ENCODE measurements around the gene HNF1B. TPM values are rescaled to one million over a fixed set of nuclear protein-coding genes. Genes with fewer than 3 reads are reported as not detected.

Gene HNF1B
- polyA plus RNA-seq, 1 of the 3 experiments (the other 2 are of a cell fraction), result not detected

DNA sequence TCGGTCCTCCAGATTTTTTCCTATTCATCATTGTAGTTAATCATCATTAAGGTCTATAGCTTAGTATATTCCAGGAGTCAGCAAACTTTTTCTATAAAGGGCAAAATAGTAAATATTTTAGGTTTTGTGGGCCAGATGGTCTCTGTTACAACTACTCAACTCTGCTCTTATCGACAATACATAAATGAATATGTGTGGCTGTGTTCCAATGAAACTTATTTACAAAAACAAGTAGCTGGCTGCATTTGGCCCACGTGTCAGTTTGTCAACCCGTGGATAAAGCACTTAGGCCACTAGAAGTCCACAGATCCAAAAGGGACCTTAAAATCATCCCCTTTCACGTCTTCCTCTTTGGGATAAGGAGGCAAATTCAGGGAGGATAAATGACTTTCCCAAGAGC, 5.4 kb upstream of the HNF1B start:
- WGBS (ENCODE audit: low lambda C conversion rate), result 79% methylated on average over 5 of the region's 5 CpGs
- POLR2A ChIA-PET, result no interaction called here
- Histone ChIP-seq H3K9ac (no peak overlapping the region), H3K9me3 (no peaks in the 10 kb centered on the region), H4K20me1 (ENCODE audit: insufficient read depth) (no peaks in the 10 kb centered on the region), H3K27ac (ENCODE audit: low read depth in 2 of 2, low read length in 1 of 2) (no peak overlapping the region), H3K36me3 (replicated peaks in 1 of 2; ENCODE audit: control insufficient read depth in 1 of 2, insufficient read depth in 2 of 2, low read length in 1 of 2) (no peaks in the 10 kb centered on the region), H3F3A (replicated peaks; ENCODE audit: insufficient read depth) (peaks cover 6% of the 10 kb centered on the region), H3K4me1 (ENCODE audit: control insufficient read depth in 1 of 2, insufficient read depth in 2 of 2, low read depth in 1 of 2, low read length in 1 of 2) (peaks cover 0 to 13% of the 10 kb centered on the region in 2 experiments; a peak in 1 of 4 replicates), H3K4me2 (no peak overlapping the region), H3K4me3 (ENCODE audit: low read depth in 2 of 2, low read length in 1 of 2) (no peak overlapping the region), H3K27me3 (ENCODE audit: insufficient read depth) (peaks cover 11% of the 10 kb centered on the region), H3K79me2 (ENCODE audit: insufficient read depth) (no peaks in the 10 kb centered on the region), H3K9me2 (no peaks in the 10 kb centered on the region), H2AFZ (ENCODE audit: low read depth) (no peak overlapping the region)
- DNase-seq, result no peak
- CTCF ChIA-PET, result interaction anchor here (1.2 kb wide), 1 partner anchor 31 kb away, joined by 3 read pairs; no protein-coding TSS in a partner anchor
- TF ChIP-seq TAF1 (IDR thresholded peaks at IDR 0.05; ENCODE audit: borderline replicate concordance, low read depth, low read length) (no peak), POLR2AphosphoS5 (IDR thresholded peaks at IDR 0.05; ENCODE audit: low read depth, low read length) (no peak), MEF2A (IDR thresholded peaks at IDR 0.05; ENCODE audit: borderline replicate concordance, low read depth) (no peak), SIN3A (IDR thresholded peaks at IDR 0.05; ENCODE audit: borderline replicate concordance, low read depth, low read length) (no peak), FOSL2 (IDR thresholded peaks at IDR 0.05; ENCODE audit: borderline replicate concordance, low read depth) (no peak), JUND (IDR thresholded peaks at IDR 0.05) (no peak), ELF1 (IDR thresholded peaks at IDR 0.05) (no peak), MXI1 (IDR thresholded peaks at IDR 0.05; ENCODE audit: low read depth, low read length) (no peak)

DNA sequence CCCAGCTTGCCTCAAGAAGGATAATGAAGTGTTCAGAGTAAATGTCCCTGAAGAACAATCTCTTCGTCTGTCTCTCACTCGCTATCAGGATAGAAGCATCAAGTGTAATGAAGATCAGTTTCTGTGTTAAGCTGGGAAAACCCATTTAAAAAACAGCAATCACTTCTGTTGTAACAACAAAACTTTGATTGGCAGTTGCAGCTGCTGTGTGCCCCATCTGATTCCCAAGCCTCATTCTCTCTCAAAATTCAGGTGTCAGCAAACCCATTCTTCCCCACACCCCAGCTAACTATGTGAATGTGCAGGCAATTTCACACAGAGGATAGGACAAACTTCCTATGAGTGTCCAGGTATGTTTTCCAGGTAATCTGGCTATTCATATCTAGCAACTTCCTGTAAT, 2.4 kb upstream of the HNF1B start:
- Histone ChIP-seq H3K27ac (ENCODE audit: low read depth in 2 of 2, low read length in 1 of 2) (no peak overlapping the region), H2AFZ (ENCODE audit: low read depth) (no peak overlapping the region), H3K27me3 (ENCODE audit: insufficient read depth) (peaks cover 31% of the 10 kb centered on the region), H3K9me3 (no peaks in the 10 kb centered on the region), H3K4me2 (no peak overlapping the region), H3K4me1 (ENCODE audit: control insufficient read depth in 1 of 2, insufficient read depth in 2 of 2, low read depth in 1 of 2, low read length in 1 of 2) (peaks cover 1 to 6% of the 10 kb centered on the region in 2 experiments; a peak in 2 of 4 replicates), H3F3A (replicated peaks; ENCODE audit: insufficient read depth) (no peaks in the 10 kb centered on the region), H3K79me2 (ENCODE audit: insufficient read depth) (no peaks in the 10 kb centered on the region), H3K4me3 (ENCODE audit: low read depth in 2 of 2, low read length in 1 of 2) (no peak overlapping the region), H3K36me3 (replicated peaks in 1 of 2; ENCODE audit: control insufficient read depth in 1 of 2, insufficient read depth in 2 of 2, low read length in 1 of 2) (no peaks in the 10 kb centered on the region), H3K9me2 (no peaks in the 10 kb centered on the region), H3K9ac (no peak overlapping the region), H4K20me1 (ENCODE audit: insufficient read depth) (no peaks in the 10 kb centered on the region)
- DNase-seq, result no peak
- POLR2A ChIA-PET, result no interaction called here
- CTCF ChIA-PET, result interaction anchor here (0.7 to 1.4 kb wide), 3 partner anchors 9 to 69 kb away, joined by 3 to 5 read pairs (median 3); no protein-coding TSS in a partner anchor
- 44% methylated on average over 2 of the region's 2 CpGs for WGBS (ENCODE audit: low lambda C conversion rate)
- TF ChIP-seq FOSL2 (IDR thresholded peaks at IDR 0.05; ENCODE audit: borderline replicate concordance, low read depth) (no peak), ELF1 (IDR thresholded peaks at IDR 0.05) (no peak), TEAD4 (IDR thresholded peaks at IDR 0.05; ENCODE audit: borderline replicate concordance, insufficient read depth) (no peak), CHD2 (IDR thresholded peaks at IDR 0.05; ENCODE audit: low read length, partially characterized antibody) (no peak), RFX5 (IDR thresholded peaks at IDR 0.05; ENCODE audit: low read length) (no peak), MXI1 (IDR thresholded peaks at IDR 0.05; ENCODE audit: low read depth, low read length) (no peak), RXRA (IDR thresholded peaks at IDR 0.05; ENCODE audit: borderline replicate concordance, low read depth) (no peak), FOXM1 (IDR thresholded peaks at IDR 0.05; ENCODE audit: low read depth) (no peak), POLR2AphosphoS5 (IDR thresholded peaks at IDR 0.05; ENCODE audit: low read depth, low read length) (no peak), EP300 (IDR thresholded peaks at IDR 0.05; ENCODE audit: borderline replicate concordance in 1 of 2, low read depth in 1 of 2, low read length in 1 of 2) (no peak), GABPA (IDR thresholded peaks at IDR 0.05; ENCODE audit: low read depth) (no peak), SMC3 (IDR thresholded peaks at IDR 0.05; ENCODE audit: low read depth, low read length) (no peak)
- TF ChIP-seq, protein P1, sequence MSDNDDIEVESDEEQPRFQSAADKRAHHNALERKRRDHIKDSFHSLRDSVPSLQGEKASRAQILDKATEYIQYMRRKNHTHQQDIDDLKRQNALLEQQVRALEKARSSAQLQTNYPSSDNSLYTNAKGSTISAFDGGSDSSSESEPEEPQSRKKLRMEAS (IDR thresholded peaks at IDR 0.05; ENCODE audit: low read depth), result no peak
- TF ChIP-seq, protein P2, sequence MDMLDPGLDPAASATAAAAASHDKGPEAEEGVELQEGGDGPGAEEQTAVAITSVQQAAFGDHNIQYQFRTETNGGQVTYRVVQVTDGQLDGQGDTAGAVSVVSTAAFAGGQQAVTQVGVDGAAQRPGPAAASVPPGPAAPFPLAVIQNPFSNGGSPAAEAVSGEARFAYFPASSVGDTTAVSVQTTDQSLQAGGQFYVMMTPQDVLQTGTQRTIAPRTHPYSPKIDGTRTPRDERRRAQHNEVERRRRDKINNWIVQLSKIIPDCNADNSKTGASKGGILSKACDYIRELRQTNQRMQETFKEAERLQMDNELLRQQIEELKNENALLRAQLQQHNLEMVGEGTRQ (IDR thresholded peaks at IDR 0.05; ENCODE audit: borderline replicate concordance, low read depth, low read length), result no peak
- TF ChIP-seq, protein P3, sequence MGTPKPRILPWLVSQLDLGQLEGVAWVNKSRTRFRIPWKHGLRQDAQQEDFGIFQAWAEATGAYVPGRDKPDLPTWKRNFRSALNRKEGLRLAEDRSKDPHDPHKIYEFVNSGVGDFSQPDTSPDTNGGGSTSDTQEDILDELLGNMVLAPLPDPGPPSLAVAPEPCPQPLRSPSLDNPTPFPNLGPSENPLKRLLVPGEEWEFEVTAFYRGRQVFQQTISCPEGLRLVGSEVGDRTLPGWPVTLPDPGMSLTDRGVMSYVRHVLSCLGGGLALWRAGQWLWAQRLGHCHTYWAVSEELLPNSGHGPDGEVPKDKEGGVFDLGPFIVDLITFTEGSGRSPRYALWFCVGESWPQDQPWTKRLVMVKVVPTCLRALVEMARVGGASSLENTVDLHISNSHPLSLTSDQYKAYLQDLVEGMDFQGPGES (IDR thresholded peaks at IDR 0.05; ENCODE audit: low read depth, low read length), result no peak
- TF ChIP-seq, protein P4, sequence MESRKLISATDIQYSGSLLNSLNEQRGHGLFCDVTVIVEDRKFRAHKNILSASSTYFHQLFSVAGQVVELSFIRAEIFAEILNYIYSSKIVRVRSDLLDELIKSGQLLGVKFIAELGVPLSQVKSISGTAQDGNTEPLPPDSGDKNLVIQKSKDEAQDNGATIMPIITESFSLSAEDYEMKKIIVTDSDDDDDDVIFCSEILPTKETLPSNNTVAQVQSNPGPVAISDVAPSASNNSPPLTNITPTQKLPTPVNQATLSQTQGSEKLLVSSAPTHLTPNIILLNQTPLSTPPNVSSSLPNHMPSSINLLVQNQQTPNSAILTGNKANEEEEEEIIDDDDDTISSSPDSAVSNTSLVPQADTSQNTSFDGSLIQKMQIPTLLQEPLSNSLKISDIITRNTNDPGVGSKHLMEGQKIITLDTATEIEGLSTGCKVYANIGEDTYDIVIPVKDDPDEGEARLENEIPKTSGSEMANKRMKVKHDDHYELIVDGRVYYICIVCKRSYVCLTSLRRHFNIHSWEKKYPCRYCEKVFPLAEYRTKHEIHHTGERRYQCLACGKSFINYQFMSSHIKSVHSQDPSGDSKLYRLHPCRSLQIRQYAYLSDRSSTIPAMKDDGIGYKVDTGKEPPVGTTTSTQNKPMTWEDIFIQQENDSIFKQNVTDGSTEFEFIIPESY (IDR thresholded peaks at IDR 0.05; ENCODE audit: borderline replicate concordance, low read depth), result no peak
- TF ChIP-seq, protein P5, sequence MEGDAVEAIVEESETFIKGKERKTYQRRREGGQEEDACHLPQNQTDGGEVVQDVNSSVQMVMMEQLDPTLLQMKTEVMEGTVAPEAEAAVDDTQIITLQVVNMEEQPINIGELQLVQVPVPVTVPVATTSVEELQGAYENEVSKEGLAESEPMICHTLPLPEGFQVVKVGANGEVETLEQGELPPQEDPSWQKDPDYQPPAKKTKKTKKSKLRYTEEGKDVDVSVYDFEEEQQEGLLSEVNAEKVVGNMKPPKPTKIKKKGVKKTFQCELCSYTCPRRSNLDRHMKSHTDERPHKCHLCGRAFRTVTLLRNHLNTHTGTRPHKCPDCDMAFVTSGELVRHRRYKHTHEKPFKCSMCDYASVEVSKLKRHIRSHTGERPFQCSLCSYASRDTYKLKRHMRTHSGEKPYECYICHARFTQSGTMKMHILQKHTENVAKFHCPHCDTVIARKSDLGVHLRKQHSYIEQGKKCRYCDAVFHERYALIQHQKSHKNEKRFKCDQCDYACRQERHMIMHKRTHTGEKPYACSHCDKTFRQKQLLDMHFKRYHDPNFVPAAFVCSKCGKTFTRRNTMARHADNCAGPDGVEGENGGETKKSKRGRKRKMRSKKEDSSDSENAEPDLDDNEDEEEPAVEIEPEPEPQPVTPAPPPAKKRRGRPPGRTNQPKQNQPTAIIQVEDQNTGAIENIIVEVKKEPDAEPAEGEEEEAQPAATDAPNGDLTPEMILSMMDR (IDR thresholded peaks at IDR 0.05), result no peak

Data from SK-N-SH (cell line).